ENCODE data around the gene FAS.

DNA sequence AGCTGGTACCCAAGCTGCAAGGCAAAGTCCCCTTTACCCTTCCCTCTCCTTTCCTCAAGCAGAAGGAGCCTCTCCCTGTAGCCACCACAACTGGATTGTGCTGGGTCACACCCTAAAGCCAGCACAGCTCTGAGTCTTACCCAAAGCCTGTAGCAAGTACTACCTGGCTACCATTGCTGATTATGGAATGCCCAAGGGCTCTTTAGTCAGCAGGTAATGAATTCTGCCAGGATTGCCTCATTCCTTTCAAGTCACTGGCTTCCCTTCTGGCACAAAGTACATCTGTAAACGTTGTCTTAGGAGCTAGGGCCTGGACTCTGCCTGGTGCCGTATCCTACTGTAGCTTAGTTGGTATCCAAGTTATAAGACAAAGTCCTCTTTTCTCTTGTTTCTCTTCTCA lies 52.0 kb downstream of the FAS start:
- TF ChIP-seq, protein P1, sequence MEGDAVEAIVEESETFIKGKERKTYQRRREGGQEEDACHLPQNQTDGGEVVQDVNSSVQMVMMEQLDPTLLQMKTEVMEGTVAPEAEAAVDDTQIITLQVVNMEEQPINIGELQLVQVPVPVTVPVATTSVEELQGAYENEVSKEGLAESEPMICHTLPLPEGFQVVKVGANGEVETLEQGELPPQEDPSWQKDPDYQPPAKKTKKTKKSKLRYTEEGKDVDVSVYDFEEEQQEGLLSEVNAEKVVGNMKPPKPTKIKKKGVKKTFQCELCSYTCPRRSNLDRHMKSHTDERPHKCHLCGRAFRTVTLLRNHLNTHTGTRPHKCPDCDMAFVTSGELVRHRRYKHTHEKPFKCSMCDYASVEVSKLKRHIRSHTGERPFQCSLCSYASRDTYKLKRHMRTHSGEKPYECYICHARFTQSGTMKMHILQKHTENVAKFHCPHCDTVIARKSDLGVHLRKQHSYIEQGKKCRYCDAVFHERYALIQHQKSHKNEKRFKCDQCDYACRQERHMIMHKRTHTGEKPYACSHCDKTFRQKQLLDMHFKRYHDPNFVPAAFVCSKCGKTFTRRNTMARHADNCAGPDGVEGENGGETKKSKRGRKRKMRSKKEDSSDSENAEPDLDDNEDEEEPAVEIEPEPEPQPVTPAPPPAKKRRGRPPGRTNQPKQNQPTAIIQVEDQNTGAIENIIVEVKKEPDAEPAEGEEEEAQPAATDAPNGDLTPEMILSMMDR (IDR thresholded peaks at IDR 0.05; ENCODE audit: poor library complexity) = no peak
- TF ChIP-seq EZH2 (IDR thresholded peaks at IDR 0.05; ENCODE audit: borderline replicate concordance) (no peak), EZH2phosphoT487 (IDR thresholded peaks at IDR 0.05; ENCODE audit: low read depth, severe bottlenecking, unreplicated experiment) (no peak)

Measured in hepatocyte (in vitro differentiated cells).